H1 (cell line): Measurements from ENCODE around the gene SLC27A4. TPM values are rescaled to one million over a fixed set of nuclear protein-coding genes. Genes with fewer than 3 reads are reported as not detected.

ENCODE experiments used
- CTCF ChIA-PET: fragments of 300-600 bp; sonication (Branson Sonifier 250); formaldehyde crosslinking; loops from one replicate; lab custom pipeline; 2021; ENCODE audit not compliant: partially characterized antibody; lab: Charles Lee
- POLR2A ChIA-PET: fragments of 300-600 bp; sonication (Branson Sonifier 250); formaldehyde crosslinking; loops from one replicate; lab custom pipeline; 2021; ENCODE audit warnings: inconsistent platforms; ENCODE audit not compliant: partially characterized antibody; lab: Charles Lee
- DNase-seq, 2 experiments: peaks; one replicate each; pipeline versions ENCODE4 v3.0.0 to v3.0.0-alpha.2; 2010 to 2022; ENCODE audit warnings: low spot score in 2 of 2, low read depth in 1 of 2, mixed read lengths in 1 of 2
- FAIRE-seq: peaks from 2 replicates; lab custom pipeline; 2011; peaks lifted over from hg19 to GRCh38; lab: Jason Lieb, UNC
- H2AFZ ChIP-seq: 2 replicates; pipeline ENCODE4 v1.8.1; 2012; ENCODE audit warnings: low read length, inconsistent platforms
- H2AK5ac ChIP-seq: 2 replicates; pipeline ENCODE4 v1.6.1; 2013; ENCODE audit warnings: low read depth, low read length
- H2BK120ac ChIP-seq: replicated peaks from 2 replicates; pipeline ENCODE3; 2013; ENCODE audit warnings: low read depth, low read length, inconsistent platforms
- H2BK12ac ChIP-seq: 2 replicates; pipeline ENCODE4 v1.6.1; 2013; ENCODE audit warnings: low read depth, low read length
- H2BK15ac ChIP-seq: 2 replicates; pipeline ENCODE4 v1.6.1; 2013; ENCODE audit warnings: low read length
- H2BK20ac ChIP-seq: 2 replicates; pipeline ENCODE4 v1.6.1; 2013; ENCODE audit warnings: low read length
- H2BK5ac ChIP-seq: 2 replicates; pipeline ENCODE4 v1.6.1; 2013; ENCODE audit warnings: low read depth, low read length
- H3K14ac ChIP-seq: 2 replicates; pipeline ENCODE4 v1.6.1; 2013; ENCODE audit warnings: inconsistent platforms; ENCODE audit not compliant: insufficient read length
- H3K18ac ChIP-seq: 2 replicates; pipeline ENCODE4 v1.6.1; 2013; ENCODE audit warnings: low read length; ENCODE audit errors: extremely low read depth
- H3K23ac ChIP-seq: 2 replicates; pipeline ENCODE4 v1.6.1; 2013; ENCODE audit warnings: inconsistent platforms; ENCODE audit not compliant: insufficient read length
- H3K23me2 ChIP-seq: 2 replicates; pipeline ENCODE4 v1.6.1; 2013; ENCODE audit warnings: low read depth, low read length
- H3K27ac ChIP-seq: 2 replicates; pipeline ENCODE4 v1.6.1; 2011; ENCODE audit warnings: low read depth, low read length, inconsistent platforms
- H3K27me3 ChIP-seq, 4 experiments: replicated peaks in 1 of 4; 1 replicate in 1 of 4; 2 replicates in 3 of 4; pipeline versions ENCODE4 v1.6.1 to v1.8.1; 2011 to 2013; ENCODE audit warnings: low read length in 3 of 4, mild to moderate bottlenecking in 3 of 4, inconsistent platforms in 2 of 4, mixed read lengths in 2 of 4, moderate library complexity in 1 of 4; ENCODE audit not compliant: control insufficient read depth in 3 of 4, insufficient read depth in 3 of 4; ENCODE audit errors: extremely low read depth in 1 of 4
- H3K36me3 ChIP-seq, 4 experiments: 2 replicates each; pipeline versions ENCODE4 v1.6.1 to v1.8.1; 2011 to 2013; ENCODE audit warnings: mild to moderate bottlenecking in 4 of 4, low read length in 3 of 4, moderate library complexity in 2 of 4, control low read depth in 1 of 4, inconsistent platforms in 1 of 4; ENCODE audit not compliant: insufficient read depth in 4 of 4, control insufficient read depth in 2 of 4
- H3K4ac ChIP-seq: replicated peaks from 2 replicates; pipeline ENCODE3; 2013; ENCODE audit warnings: low read length, low read depth, mixed read lengths, inconsistent platforms; ENCODE audit not compliant: insufficient read length
- H3K4me1 ChIP-seq, 4 experiments: replicated peaks in 1 of 4; 1 replicate in 1 of 4; 2 replicates in 3 of 4; pipeline versions ENCODE4 v1.6.1 to v1.8.1; 2011 to 2013; ENCODE audit warnings: low read length in 3 of 4, inconsistent platforms in 2 of 4, mixed read lengths in 1 of 4; ENCODE audit not compliant: insufficient read depth in 4 of 4, control insufficient read depth in 3 of 4
- H3K4me2 ChIP-seq, 2 experiments: 2 replicates each; pipeline versions ENCODE4 v1.6.1 to v1.8.1; 2011 to 2013; ENCODE audit warnings: low read depth in 2 of 2, low read length in 2 of 2, control low read depth in 1 of 2, inconsistent platforms in 1 of 2, mild to moderate bottlenecking in 1 of 2; ENCODE audit not compliant: insufficient read depth in 1 of 2
- H3K4me3 ChIP-seq, 4 experiments: fragments of 200-600, 300-600 bp in 1 of 4; sonication (generic), shearing (Covaris generic), sonication (Bioruptor Twin) in 1 of 4; 2 replicates each; pipeline versions ENCODE4 v1.5.1 to v1.8.1; 2011 to 2016; ENCODE audit warnings: low read length in 4 of 4, low read depth in 3 of 4, control low read depth in 2 of 4, inconsistent platforms in 2 of 4, mild to moderate bottlenecking in 2 of 4, mixed read lengths in 1 of 4, moderate library complexity in 1 of 4; ENCODE audit not compliant: insufficient read depth in 2 of 4; ENCODE audit errors: extremely low read depth in 1 of 4
- H3K56ac ChIP-seq: replicated peaks from 2 replicates; pipeline ENCODE3; 2013; ENCODE audit warnings: low read depth, mild to moderate bottlenecking, mixed read lengths, low read length, inconsistent platforms; ENCODE audit not compliant: insufficient read length
- H3K79me1 ChIP-seq: 2 replicates; pipeline ENCODE4 v1.6.1; 2013; ENCODE audit warnings: low read depth, low read length, control low read depth
- H3K79me2 ChIP-seq, 2 experiments: 2 replicates each; pipeline versions ENCODE4 v1.6.1 to v1.8.1; 2012 to 2013; ENCODE audit warnings: low read length in 2 of 2, mild to moderate bottlenecking in 2 of 2, inconsistent platforms in 1 of 2; ENCODE audit not compliant: insufficient read depth in 2 of 2, control insufficient read depth in 1 of 2
- H3K9ac ChIP-seq, 4 experiments: replicated peaks in 1 of 4; 1 replicate in 1 of 4; 2 replicates in 3 of 4; pipeline versions ENCODE4 v1.6.1 to v1.8.1; 2011 to 2013; ENCODE audit warnings: low read depth in 3 of 4, low read length in 3 of 4, control low read depth in 2 of 4, mild to moderate bottlenecking in 2 of 4, moderate library complexity in 2 of 4, inconsistent platforms in 1 of 4; ENCODE audit errors: extremely low read depth in 1 of 4
- H3K9me3 ChIP-seq, 2 experiments: 2 replicates each; pipeline versions ENCODE4 v1.6.1 to v1.8.1; 2012 to 2013; ENCODE audit warnings: mild to moderate bottlenecking in 2 of 2, moderate library complexity in 2 of 2, control low read depth in 1 of 2, inconsistent platforms in 1 of 2, low read depth in 1 of 2, low read length in 1 of 2, mixed read lengths in 1 of 2; ENCODE audit not compliant: insufficient read depth in 2 of 2
- H4K20me1 ChIP-seq, 2 experiments: replicated peaks in 1 of 2; 2 replicates each; pipeline versions ENCODE3 to v1.8.1; 2011 to 2013; ENCODE audit warnings: inconsistent platforms in 2 of 2, low read length in 2 of 2, mild to moderate bottlenecking in 1 of 2; ENCODE audit not compliant: insufficient read depth in 2 of 2, control insufficient read depth in 1 of 2
- H4K5ac ChIP-seq: 2 replicates; pipeline ENCODE4 v1.6.1; 2013; ENCODE audit warnings: low read length, low read depth, mixed read lengths, inconsistent platforms; ENCODE audit not compliant: insufficient read length
- H4K8ac ChIP-seq: 2 replicates; pipeline ENCODE4 v1.8.0; 2013; ENCODE audit warnings: mild to moderate bottlenecking, moderate library complexity, low read length, inconsistent platforms; ENCODE audit not compliant: insufficient read depth; ENCODE audit errors: extremely low read depth
- H4K91ac ChIP-seq: replicated peaks from 2 replicates; pipeline ENCODE3; 2013; ENCODE audit warnings: low read length, mixed read lengths, inconsistent platforms; ENCODE audit not compliant: insufficient read length
- CTCF ChIP-seq, 3 experiments: IDR thresholded peaks; 1 replicate in 2 of 3; 2 replicates in 1 of 3; pipeline versions ENCODE4 v1.5.1 to v1.6.1; 2011; ENCODE audit warnings: low read length in 3 of 3, mild to moderate bottlenecking in 3 of 3, inconsistent platforms in 2 of 3, low read depth in 1 of 3, moderate library complexity in 1 of 3; ENCODE audit not compliant: insufficient read depth in 1 of 3; ENCODE audit errors: control extremely low read depth in 1 of 3
- KDM5A ChIP-seq: fragments of 200-600 bp; IDR thresholded peaks from 2 replicates; pipeline ENCODE4 v1.7.1; 2012; ENCODE audit warnings: mild to moderate bottlenecking, low read length, inconsistent platforms, mixed read lengths
- RFX5 ChIP-seq: IDR thresholded peaks from 2 replicates; pipeline ENCODE4 v1.6.1; 2011; ENCODE audit warnings: low read depth, low read length, improper control_type of control experiment, borderline replicate concordance
- SAP30 ChIP-seq: fragments of 300-600 bp; sonication (generic); IDR thresholded peaks from 2 replicates; pipeline ENCODE4 v1.7.1; 2012; ENCODE audit warnings: low read length, moderate library complexity, mild to moderate bottlenecking, inconsistent platforms; ENCODE audit not compliant: insufficient read depth, insufficient replicate concordance
- SIN3A ChIP-seq, 2 experiments: IDR thresholded peaks in 1 of 2; conservative IDR thresholded peaks in 1 of 2; 2 replicates each; pipeline ENCODE4 v1.6.1; 2011 to 2012; ENCODE audit warnings: low read length in 2 of 2, improper control_type of control experiment in 1 of 2, low read depth in 1 of 2, mild to moderate bottlenecking in 1 of 2
- SRF ChIP-seq: IDR thresholded peaks from 2 replicates; pipeline ENCODE4 v1.6.1; 2011; ENCODE audit warnings: mild to moderate bottlenecking, low read depth, low read length, moderate library complexity
- TAF7 ChIP-seq: optimal IDR thresholded peaks from 2 replicates; pipeline ENCODE3; 2011; ENCODE audit warnings: low read depth, mild to moderate bottlenecking, inconsistent platforms, low read length, moderate library complexity, borderline replicate concordance
- TCF12 ChIP-seq: IDR thresholded peaks from 2 replicates; pipeline ENCODE4 v1.6.1; 2011; ENCODE audit warnings: low read depth, mild to moderate bottlenecking, low read length
- YY1 ChIP-seq: IDR thresholded peaks from 2 replicates; pipeline ENCODE4 v1.6.1; 2011; ENCODE audit warnings: low read depth, mild to moderate bottlenecking, low read length
- ZNF274 ChIP-seq: IDR thresholded peaks from 2 replicates; pipeline ENCODE4 v1.7.0; 2012; ENCODE audit warnings: low read length, borderline replicate concordance; ENCODE audit errors: extremely low read depth
- WGBS, 2 experiments: shearing (Covaris generic) in 1 of 2; methylation state at CpG; one replicate each; pipeline versions ENCODE4 v1.1.6 to v1.1.7; 2013 to 2015; ENCODE audit warnings: low lambda C conversion rate in 2 of 2, mixed read lengths in 2 of 2, inconsistent platforms in 1 of 2, low coverage in 1 of 2, missing lambda C conversion rate in 1 of 2; ENCODE audit not compliant: insufficient replicate concordance in 2 of 2, insufficient coverage in 1 of 2, insufficient read length in 1 of 2; ENCODE audit errors: extremely low coverage in 1 of 2, missing lambda C conversion rate in 1 of 2; 5-methylcytosine and 5-hydroxymethylcytosine counted together
- polyA plus RNA-seq, 7 experiments: library from polyadenylated mRNA; depleted of rRNA in 3 of 7; stranded (reverse) in 5 of 7; unstranded in 2 of 7; fragments of >200 nt in 5 of 7; fragments of 200-250 nt in 2 of 7; gene quantifications; 1 replicate in 5 of 7; 2 replicates in 1 of 7; 4 replicates in 1 of 7; pipeline versions ENCODE4 v1.2.1 to v1.2.3, GENCODE V29; 2011 to 2013; ENCODE audit warnings: missing spikeins in 2 of 7, mixed read lengths in 2 of 7
- total RNA-seq: library from RNA; stranded (reverse); fragmentation: NEBNext Ultra II Directional; extraction: Animal tissue kit (Norgen Biotek cat#: 25700); gene quantifications from 2 replicates; pipeline ENCODE4 v1.2.1, GENCODE V29; 2021

SLC27A4 gene
- total and polyA plus RNA-seq, 2 of the 8 experiments (the other 6 are each of a cell fraction or from before 2014, with no cell fraction given), result 14.9 to 20.5 TPM

GRCh38 chr9:128358861-128359260 is 18.5 kb downstream of the SLC27A4 start:
- H3K27me3 ChIP-seq, result peaks cover 9 to 27% (median 19%) of the 10 kb centered on the region in 4 experiments
- no peak overlapping the region for H2BK12ac ChIP-seq
- POLR2A ChIA-PET, result interaction anchor here (1.0 to 1.8 kb wide), 2 partner anchors 15 to 17 kb away, joined by 3 to 4 read pairs; no protein-coding TSS in a partner anchor
- TF ChIP-seq SIN3A (conservative IDR thresholded peaks at IDR 0.05 in 1 of 2, IDR thresholded peaks at IDR 0.05 in 1 of 2; ENCODE audit: low read depth in 1 of 2, low read length in 2 of 2), result no peak
- no peak for TF ChIP-seq SRF
- TF ChIP-seq SAP30, result no peak
- no peak for TF ChIP-seq ZNF274
- no peak for TF ChIP-seq TAF7
- TF ChIP-seq CTCF (IDR thresholded peaks at IDR 0.05; ENCODE audit: control extremely low read depth in 1 of 3, insufficient read depth in 1 of 3, low read depth in 1 of 3, low read length in 3 of 3), result no peak
- no peak for TF ChIP-seq RFX5
- no peak for TF ChIP-seq YY1
- TF ChIP-seq TCF12, result no peak
- TF ChIP-seq KDM5A, result no peak

More at GRCh38 chr9:128358861-128359260, 18.5 kb downstream of the SLC27A4 start:
- 90% methylated on average over 4 of the region's 4 CpGs; no CpG with 5 or more reads in 1 of the 2 experiments for WGBS, 2 experiments
- peaks cover 0 to 8% (median 6%) of the 10 kb centered on the region in 4 experiments; a peak in 6 of 7 replicates for H3K4me1 ChIP-seq
- no peak overlapping the region for H3K14ac ChIP-seq
- no peak overlapping the region for H2BK15ac ChIP-seq
- no peak overlapping the region for H3K18ac ChIP-seq
- H2AFZ ChIP-seq, result no peak overlapping the region
- H3K23me2 ChIP-seq, result no peaks in the 10 kb centered on the region
- no peak overlapping the region for H3K23ac ChIP-seq
- DNase-seq (no peak), FAIRE-seq (no peak)
- peaks cover 0 to 4% (median 0%) of the 10 kb centered on the region in 4 experiments; a peak in 3 of 8 replicates for H3K36me3 ChIP-seq
- H4K8ac ChIP-seq, result no peak overlapping the region
- no peak overlapping the region for H3K4me3 ChIP-seq
- H4K5ac ChIP-seq, result no peak overlapping the region
- H3K9ac ChIP-seq, result no peak overlapping the region
- H2BK20ac ChIP-seq, result no peak overlapping the region
- no peak overlapping the region for H2AK5ac ChIP-seq
- CTCF ChIA-PET, result interaction anchor here (2.8 to 25.1 kb wide), 4 partner anchors 14 to 60 kb away, joined by 9 to 544 read pairs (median 225); no protein-coding TSS in a partner anchor
- no peak overlapping the region for H3K56ac ChIP-seq
- no peaks in the 10 kb centered on the region for H3K9me3 ChIP-seq
- no peak overlapping the region for H2BK120ac ChIP-seq
- no peaks in the 10 kb centered on the region for H3K79me2 ChIP-seq
- no peaks in the 10 kb centered on the region for H3K79me1 ChIP-seq
- no peak overlapping the region for H3K4me2 ChIP-seq
- peaks cover 4 to 9% of the 10 kb centered on the region in 2 experiments for H4K20me1 ChIP-seq
- H2BK5ac ChIP-seq, result no peak overlapping the region
- no peak overlapping the region for H3K4ac ChIP-seq
- H3K27ac ChIP-seq, result no peak overlapping the region
- no peak overlapping the region for H4K91ac ChIP-seq
